ENCODE measurements around the gene DLG2.
A peak's percentile ranks its signal among the peaks of the same experiment; 100 is the strongest.

Gene DLG2

GRCh38 chr11:84145616-84146185 is 1481.4 kb downstream of the DLG2 start:
- FAIRE-seq: no peak

GRCh38 chr11:84144531-84144930 is 1482.6 kb downstream of the DLG2 start:
- DNase-seq (ENCODE audit: low spot score) (no peak), FAIRE-seq (no peak)

More at GRCh38 chr11:84145616-84146185, 1481.4 kb downstream of the DLG2 start:
- no peak for DNase-seq (ENCODE audit: low spot score)

- no peak for DNase-seq (ENCODE audit: low spot score)
- FAIRE-seq: no peak
Measured at GRCh38 chr11:84142411-84142810, 1484.7 kb downstream of the DLG2 start.

- FAIRE-seq (no peak), DNase-seq (ENCODE audit: low spot score) (no peak)
Measured at GRCh38 chr11:84140386-84141169, 1486.6 kb downstream of the DLG2 start.

GRCh38 chr11:84137960-84138359 is 1489.2 kb downstream of the DLG2 start:
- DNase-seq (ENCODE audit: low spot score) (no peak), FAIRE-seq (no peak)

GRCh38 chr11:84137505-84137904 is 1489.6 kb downstream of the DLG2 start:
- FAIRE-seq (no peak), DNase-seq (ENCODE audit: low spot score) (no peak)

- FAIRE-seq: no peak
- no peak for DNase-seq (ENCODE audit: low spot score)
Measured at GRCh38 chr11:84136926-84137325, 1490.2 kb downstream of the DLG2 start.

- FAIRE-seq: no peak
- no peak for DNase-seq (ENCODE audit: low spot score)
Measured at GRCh38 chr11:84130646-84131427, 1496.3 kb downstream of the DLG2 start.

- DNase-seq (ENCODE audit: low spot score) (no peak), FAIRE-seq (no peak)
Measured at GRCh38 chr11:84129961-84130576, 1497.1 kb downstream of the DLG2 start.

GRCh38 chr11:84128840-84129239 is 1498.3 kb downstream of the DLG2 start:
- no peak for DNase-seq (ENCODE audit: low spot score)
- FAIRE-seq: no peak

- DNase-seq (ENCODE audit: low spot score): no peak
- FAIRE-seq: no peak
Measured at GRCh38 chr11:84117394-84117793, 1509.8 kb downstream of the DLG2 start.

- FAIRE-seq (no peak), DNase-seq (ENCODE audit: low spot score) (no peak)
Measured at GRCh38 chr11:84106541-84106940, 1520.6 kb downstream of the DLG2 start.

GRCh38 chr11:84105148-84105547 is 1522.0 kb downstream of the DLG2 start:
- DNase-seq (ENCODE audit: low spot score): no peak
- FAIRE-seq: peak; percentile 68

- FAIRE-seq (no peak), DNase-seq (ENCODE audit: low spot score) (no peak)
Measured at GRCh38 chr11:84103096-84103495, 1524.0 kb downstream of the DLG2 start.

GRCh38 chr11:84097186-84097585 is 1530.0 kb downstream of the DLG2 start:
- no peak for DNase-seq (ENCODE audit: low spot score)
- no peak for FAIRE-seq

GRCh38 chr11:84091212-84091986 is 1535.7 kb downstream of the DLG2 start:
- FAIRE-seq (no peak), DNase-seq (ENCODE audit: low spot score) (no peak)

- DNase-seq (ENCODE audit: low spot score) (no peak), FAIRE-seq (no peak)
Measured at GRCh38 chr11:84089072-84090057, 1537.8 kb downstream of the DLG2 start.

GRCh38 chr11:84071851-84072250 is 1555.3 kb downstream of the DLG2 start:
- no peak for FAIRE-seq
- no peak for DNase-seq (ENCODE audit: low spot score)

- FAIRE-seq: no peak
- no peak for DNase-seq (ENCODE audit: low spot score)
Measured at GRCh38 chr11:84069048-84069447, 1558.1 kb downstream of the DLG2 start.

- FAIRE-seq: no peak
Measured at GRCh38 chr11:84061726-84062125, 1565.4 kb downstream of the DLG2 start.

More at GRCh38 chr11:84061726-84062125, 1565.4 kb downstream of the DLG2 start:
- DNase-seq (ENCODE audit: low spot score): no peak
